Type B pancreatic cell (in vitro differentiated cells): ENCODE results near the gene ZNF366. TPM values are rescaled to one million over a fixed set of nuclear protein-coding genes. Genes with fewer than 3 reads are reported as not detected.

Experiments
- DNase-seq: peaks from one replicate; pipeline ENCODE4 v3.0.0; 2021; ENCODE audit warnings: mixed read lengths; ENCODE audit not compliant: unreplicated experiment; ENCODE audit errors: extremely low spot score
- H3K27ac Mint-ChIP-seq: 2 replicates; pipeline ENCODE4 v1.8.0; 2021; ENCODE audit warnings: mild to moderate bottlenecking, mixed read lengths
- H3K27me3 Mint-ChIP-seq: 2 replicates; pipeline ENCODE4 v1.8.0; 2021; ENCODE audit warnings: mixed read lengths
- H3K36me3 Mint-ChIP-seq: 2 replicates; pipeline ENCODE4 v1.8.0; 2021; ENCODE audit warnings: mixed read lengths
- H3K4me1 Mint-ChIP-seq: one replicate; pipeline ENCODE4 v1.8.0; 2021; ENCODE audit warnings: mixed read lengths; ENCODE audit not compliant: unreplicated experiment
- H3K4me3 Mint-ChIP-seq: 2 replicates; pipeline ENCODE4 v1.8.0; 2021; ENCODE audit warnings: mild to moderate bottlenecking, mixed read lengths
- H3K9me3 Mint-ChIP-seq: 2 replicates; pipeline ENCODE4 v1.8.0; 2021; ENCODE audit warnings: mixed read lengths
- CTCF ChIP-seq: fragments of 200-600 bp; sonication (generic); conservative IDR thresholded peaks from 2 replicates; pipeline ENCODE4 v1.5.0; 2021; ENCODE audit warnings: antibody characterized with exemption, mild to moderate bottlenecking
- total RNA-seq: library from RNA; stranded (reverse); gene quantifications from 2 replicates; pipeline ENCODE4 v1.2.1, GENCODE V29; 2021; ENCODE audit warnings: low replicate concordance

ZNF366 gene
- total RNA-seq, 1 donor from 2014 or later, result not detected

GRCh38 chr5:72489536-72489935 is 17.7 kb downstream of the ZNF366 start:
- no peak overlapping the region for H3K4me3 Mint-ChIP-seq
- H3K9me3 Mint-ChIP-seq, result no peaks in the 10 kb centered on the region
- H3K27ac Mint-ChIP-seq, result no peak overlapping the region
- H3K36me3 Mint-ChIP-seq, result no peaks in the 10 kb centered on the region
- no peaks in the 10 kb centered on the region for H3K27me3 Mint-ChIP-seq
- DNase-seq, result no peak
- peaks cover 8% of the 10 kb centered on the region for H3K4me1 Mint-ChIP-seq
- no peak for TF ChIP-seq CTCF

- no peak for TF ChIP-seq CTCF
- no peak for DNase-seq
- H3K27me3 Mint-ChIP-seq, result no peaks in the 10 kb centered on the region
- H3K36me3 Mint-ChIP-seq, result no peaks in the 10 kb centered on the region
- H3K9me3 Mint-ChIP-seq, result no peaks in the 10 kb centered on the region
- H3K4me1 Mint-ChIP-seq, result peaks cover 8% of the 10 kb centered on the region
- H3K4me3 Mint-ChIP-seq, result no peak overlapping the region
- H3K27ac Mint-ChIP-seq, result no peak overlapping the region
Measured at GRCh38 chr5:72488756-72489155, 18.5 kb downstream of the ZNF366 start.

GRCh38 chr5:72487177-72487576 is 20.0 kb downstream of the ZNF366 start:
- H3K27me3 Mint-ChIP-seq, result no peaks in the 10 kb centered on the region
- H3K4me1 Mint-ChIP-seq, result peaks cover 8% of the 10 kb centered on the region
- H3K9me3 Mint-ChIP-seq, result no peaks in the 10 kb centered on the region
- no peak for TF ChIP-seq CTCF
- H3K36me3 Mint-ChIP-seq, result no peaks in the 10 kb centered on the region
- no peak for DNase-seq
- no peak overlapping the region for H3K4me3 Mint-ChIP-seq
- H3K27ac Mint-ChIP-seq, result no peak overlapping the region

GRCh38 chr5:72486371-72486770 is 20.8 kb downstream of the ZNF366 start:
- Mint-ChIP-seq H3K27ac (no peak overlapping the region), H3K4me3 (no peak overlapping the region), H3K36me3 (no peaks in the 10 kb centered on the region), H3K27me3 (no peaks in the 10 kb centered on the region), H3K4me1 (peaks cover 8% of the 10 kb centered on the region), H3K9me3 (no peaks in the 10 kb centered on the region)
- no peak for TF ChIP-seq CTCF
- DNase-seq, result no peak

- Mint-ChIP-seq H3K4me1 (peaks cover 8% of the 10 kb centered on the region), H3K9me3 (no peaks in the 10 kb centered on the region), H3K4me3 (no peak overlapping the region), H3K27ac (no peak overlapping the region), H3K36me3 (no peaks in the 10 kb centered on the region), H3K27me3 (no peaks in the 10 kb centered on the region)
- TF ChIP-seq CTCF, result no peak
- DNase-seq, result no peak
Measured at GRCh38 chr5:72485430-72485974, 21.7 kb downstream of the ZNF366 start.

GRCh38 chr5:72482046-72482445 is 25.2 kb downstream of the ZNF366 start:
- Mint-ChIP-seq H3K27ac (no peak overlapping the region), H3K27me3 (no peaks in the 10 kb centered on the region), H3K36me3 (no peaks in the 10 kb centered on the region), H3K9me3 (no peaks in the 10 kb centered on the region), H3K4me1 (peaks cover 2% of the 10 kb centered on the region), H3K4me3 (no peak overlapping the region)
- TF ChIP-seq CTCF, result no peak
- DNase-seq, result no peak
